Hepatocyte (in vitro differentiated cells): ENCODE data around the gene PTPRZ1.

Source experiments
- CTCF ChIP-seq: fragments of 200-600 bp; sonication (generic); IDR thresholded peaks from 2 replicates; pipeline ENCODE4 v1.5.1; 2016; ENCODE audit warnings: antibody characterized with exemption, mild to moderate bottlenecking; ENCODE audit not compliant: poor library complexity
- EZH2 ChIP-seq: fragments of 200-600 bp; sonication (generic); IDR thresholded peaks from 2 replicates; pipeline ENCODE4 v1.6.1; 2016; ENCODE audit warnings: antibody characterized with exemption, mild to moderate bottlenecking, borderline replicate concordance
- EZH2phosphoT487 ChIP-seq: fragments of 200-600 bp; sonication (generic); IDR thresholded peaks from one replicate; pipeline ENCODE4 v1.6.1; 2018; ENCODE audit warnings: antibody characterized with exemption, mild to moderate bottlenecking, low read depth, moderate library complexity; ENCODE audit not compliant: unreplicated experiment, severe bottlenecking

- TF ChIP-seq CTCF (no peak), EZH2 (no peak), EZH2phosphoT487 (no peak)
Measured at GRCh38 chr7:121916211-121916610, 43.2 kb downstream of the PTPRZ1 start.
